ENCODE measurements around the gene DOC2A. TPM values are rescaled to one million over a fixed set of nuclear protein-coding genes. Genes with fewer than 3 reads are reported as not detected.

DOC2A gene
- total RNA-seq, 1 donor from 2014 or later = 3.1 TPM

GRCh38 chr16:30030841-30031413 is 20.1 kb upstream of the DOC2A start, which contains the start of gene TLCD3B:
Gene TLCD3B, minus strand, starts transcription at chr16:30031271. Its CDS starts 744 bp downstream, at chr16:30030527.
- Histone ChIP-seq H3K79me2 (ENCODE audit: low read depth) (no peaks in the 10 kb centered on the region), H3K4me2 (peak within 1 kb of the TSS; percentile 100), H3K4me3 (peak within 1 kb of the TSS; percentile 87), H3K9me3 (ENCODE audit: low read depth) (no peaks in the 10 kb centered on the region), H3K9ac (no peak within 1 kb of the TSS), H2AFZ (replicated peaks) (peak within 1 kb of the TSS; percentile 63), H3K36me3 (no peaks in the 10 kb centered on the region), H4K20me1 (ENCODE audit: low read depth) (peaks cover 37% of the 10 kb centered on the region), H3K27me3 (peaks cover 36% of the 10 kb centered on the region), H3F3A (ENCODE audit: low read depth) (peaks cover 18% of the 10 kb centered on the region), H3K27ac (no peak within 1 kb of the TSS), H3K4me1 (peaks cover 21% of the 10 kb centered on the region)
- Mint-ChIP-seq H3K27me3 (ENCODE audit: insufficient read depth, low read depth) (peaks cover 15% of the 10 kb centered on the region), H3K4me3 (peak within 1 kb of the TSS; percentile 87), H3K36me3 (no peaks in the 10 kb centered on the region), H3K4me1 (peaks cover 37% of the 10 kb centered on the region), H3K9me3 (no peaks in the 10 kb centered on the region), H3K27ac (no peak within 1 kb of the TSS)
- DNase-seq (ENCODE audit: low spot score) = peak; percentile 85
- TF ChIP-seq CTCF (IDR thresholded peaks at IDR 0.05) (no peak), EZH2phosphoT487 (IDR thresholded peaks at IDR 0.05) (no peak), EZH2 (IDR thresholded peaks at IDR 0.05) (no peak)

- Histone ChIP-seq H3K79me2 (ENCODE audit: low read depth) (no peaks in the 10 kb centered on the region), H3K36me3 (no peaks in the 10 kb centered on the region), H3K4me2 (peak overlapping the region; percentile 100), H3F3A (ENCODE audit: low read depth) (peaks cover 18% of the 10 kb centered on the region), H3K4me1 (peaks cover 21% of the 10 kb centered on the region), H3K9ac (no peak overlapping the region), H3K4me3 (peak overlapping the region; percentile 87), H2AFZ (replicated peaks) (no peak overlapping the region), H3K27me3 (peaks cover 29% of the 10 kb centered on the region), H3K27ac (no peak overlapping the region), H4K20me1 (ENCODE audit: low read depth) (peaks cover 37% of the 10 kb centered on the region), H3K9me3 (ENCODE audit: low read depth) (no peaks in the 10 kb centered on the region)
- TF ChIP-seq EZH2phosphoT487 (IDR thresholded peaks at IDR 0.05) = no peak
- no peak for TF ChIP-seq EZH2 (IDR thresholded peaks at IDR 0.05)
- no peak for TF ChIP-seq CTCF (IDR thresholded peaks at IDR 0.05)
- peak; percentile 46 for DNase-seq (ENCODE audit: low spot score)
- peaks cover 37% of the 10 kb centered on the region for H3K4me1 Mint-ChIP-seq
- H3K27ac Mint-ChIP-seq = no peak overlapping the region
- peaks cover 12% of the 10 kb centered on the region for H3K27me3 Mint-ChIP-seq (ENCODE audit: insufficient read depth, low read depth)
- H3K4me3 Mint-ChIP-seq = peak overlapping the region; percentile 87
- H3K36me3 Mint-ChIP-seq = no peaks in the 10 kb centered on the region
- H3K9me3 Mint-ChIP-seq = no peaks in the 10 kb centered on the region
Measured at GRCh38 chr16:30030011-30030685, 19.3 kb upstream of the DOC2A start.

GRCh38 chr16:30028438-30029076 is 17.7 kb upstream of the DOC2A start:
- Mint-ChIP-seq H3K4me1 (peaks cover 37% of the 10 kb centered on the region), H3K27me3 (ENCODE audit: insufficient read depth, low read depth) (peaks cover 11% of the 10 kb centered on the region), H3K36me3 (no peaks in the 10 kb centered on the region), H3K27ac (no peak overlapping the region), H3K4me3 (no peak overlapping the region), H3K9me3 (no peaks in the 10 kb centered on the region)
- Histone ChIP-seq H3K79me2 (ENCODE audit: low read depth) (no peaks in the 10 kb centered on the region), H3F3A (ENCODE audit: low read depth) (peaks cover 18% of the 10 kb centered on the region), H3K9ac (no peak overlapping the region), H3K4me3 (no peak overlapping the region), H3K9me3 (ENCODE audit: low read depth) (no peaks in the 10 kb centered on the region), H4K20me1 (ENCODE audit: low read depth) (peaks cover 37% of the 10 kb centered on the region), H3K27ac (no peak overlapping the region), H3K36me3 (no peaks in the 10 kb centered on the region), H3K4me2 (peak overlapping the region; percentile 51), H3K27me3 (peaks cover 13% of the 10 kb centered on the region), H3K4me1 (peaks cover 21% of the 10 kb centered on the region), H2AFZ (replicated peaks) (no peak overlapping the region)
- TF ChIP-seq CTCF (IDR thresholded peaks at IDR 0.05) (no peak), EZH2 (IDR thresholded peaks at IDR 0.05) (no peak), EZH2phosphoT487 (IDR thresholded peaks at IDR 0.05) (no peak)
- DNase-seq (ENCODE audit: low spot score) = peak; percentile 89

Measured in neural progenitor cell (in vitro differentiated cells).